Progenitor cell of endocrine pancreas (in vitro differentiated cells): ENCODE data around the gene PCCA. TPM values are rescaled to one million over a fixed set of nuclear protein-coding genes. Genes with fewer than 3 reads are reported as not detected.

ENCODE experiments used
- DNase-seq: peaks from one replicate; pipeline ENCODE4 v3.0.0; 2021; ENCODE audit warnings: low spot score; ENCODE audit not compliant: unreplicated experiment
- H3K27ac Mint-ChIP-seq: 2 replicates; pipeline ENCODE4 v1.8.0; 2021; ENCODE audit warnings: mild to moderate bottlenecking, moderate library complexity, mixed read lengths
- H3K27me3 Mint-ChIP-seq: 2 replicates; pipeline ENCODE4 v1.8.0; 2021; ENCODE audit warnings: mixed read lengths
- H3K36me3 Mint-ChIP-seq: 2 replicates; pipeline ENCODE4 v1.8.0; 2022; ENCODE audit warnings: mixed read lengths; ENCODE audit not compliant: insufficient read depth
- H3K4me1 Mint-ChIP-seq: 2 replicates; pipeline ENCODE4 v1.8.0; 2021; ENCODE audit warnings: low read depth, mixed read lengths
- H3K4me3 Mint-ChIP-seq: 2 replicates; pipeline ENCODE4 v1.8.0; 2021; ENCODE audit warnings: low read depth, mild to moderate bottlenecking, moderate library complexity, mixed read lengths
- H3K9me3 Mint-ChIP-seq: 2 replicates; pipeline ENCODE4 v1.8.0; 2021; ENCODE audit warnings: low read depth, mixed read lengths
- CTCF ChIP-seq: fragments of 200-600 bp; sonication (generic); IDR thresholded peaks from one replicate; pipeline ENCODE4 v1.5.0; 2021; ENCODE audit warnings: antibody characterized with exemption, mild to moderate bottlenecking; ENCODE audit not compliant: unreplicated experiment
- total RNA-seq: library from RNA; stranded (reverse); gene quantifications from 2 replicates; pipeline ENCODE4 v1.2.1, GENCODE V29; 2021

PCCA gene
- total RNA-seq, 1 donor from 2014 or later, result 48.1 TPM

- DNase-seq, result no peak
- Mint-ChIP-seq H3K27ac (no peak overlapping the region), H3K27me3 (no peaks in the 10 kb centered on the region), H3K9me3 (no peaks in the 10 kb centered on the region), H3K4me3 (no peak overlapping the region), H3K36me3 (peaks cover 1% of the 10 kb centered on the region), H3K4me1 (peaks cover 22% of the 10 kb centered on the region)
- TF ChIP-seq CTCF, result no peak
These were observed 423.5 kb downstream of the PCCA start for GRCh38 chr13:100512422-100512821.

- DNase-seq, result no peak
- no peak for TF ChIP-seq CTCF
- no peak overlapping the region for H3K4me3 Mint-ChIP-seq
- peaks cover 28% of the 10 kb centered on the region for H3K4me1 Mint-ChIP-seq
- no peaks in the 10 kb centered on the region for H3K27me3 Mint-ChIP-seq
- no peaks in the 10 kb centered on the region for H3K9me3 Mint-ChIP-seq
- peaks cover 2% of the 10 kb centered on the region for H3K36me3 Mint-ChIP-seq
- no peak overlapping the region for H3K27ac Mint-ChIP-seq
These were observed 424.3 kb downstream of the PCCA start for GRCh38 chr13:100513171-100513570.

- no peak overlapping the region for H3K27ac Mint-ChIP-seq
- no peak overlapping the region for H3K4me3 Mint-ChIP-seq
- H3K9me3 Mint-ChIP-seq, result no peaks in the 10 kb centered on the region
- peaks cover 4% of the 10 kb centered on the region for H3K36me3 Mint-ChIP-seq
- DNase-seq, result no peak
- H3K4me1 Mint-ChIP-seq, result peaks cover 28% of the 10 kb centered on the region
- no peak for TF ChIP-seq CTCF
- H3K27me3 Mint-ChIP-seq, result no peaks in the 10 kb centered on the region
These were observed 425.2 kb downstream of the PCCA start for GRCh38 chr13:100513987-100514670.

GRCh38 chr13:100514788-100515409 is 426.0 kb downstream of the PCCA start:
- Mint-ChIP-seq H3K9me3 (no peaks in the 10 kb centered on the region), H3K27ac (no peak overlapping the region), H3K27me3 (no peaks in the 10 kb centered on the region), H3K36me3 (peaks cover 4% of the 10 kb centered on the region), H3K4me3 (no peak overlapping the region), H3K4me1 (peaks cover 22% of the 10 kb centered on the region)
- peak; percentile 98 for TF ChIP-seq CTCF
- peak; percentile 66 for DNase-seq

- H3K4me1 Mint-ChIP-seq, result peaks cover 21% of the 10 kb centered on the region
- H3K4me3 Mint-ChIP-seq, result no peak overlapping the region
- H3K9me3 Mint-ChIP-seq, result no peaks in the 10 kb centered on the region
- no peaks in the 10 kb centered on the region for H3K27me3 Mint-ChIP-seq
- H3K27ac Mint-ChIP-seq, result no peak overlapping the region
- no peak for DNase-seq
- H3K36me3 Mint-ChIP-seq, result peaks cover 4% of the 10 kb centered on the region
- no peak for TF ChIP-seq CTCF
These were observed 426.5 kb downstream of the PCCA start for GRCh38 chr13:100515410-100515800.
